GM12892 (cell line): ENCODE measurements around the gene SLC4A2.

Experiments
- POLR2A ChIP-seq: IDR thresholded peaks from 2 replicates; pipeline ENCODE4 v1.6.1; 2011; ENCODE audit warnings: low read depth, low read length, control low read depth
- POLR2AphosphoS5 ChIP-seq: IDR thresholded peaks from 2 replicates; pipeline ENCODE4 v1.6.1; 2011; ENCODE audit warnings: low read depth, low read length, control low read depth
- TAF1 ChIP-seq: IDR thresholded peaks from 2 replicates; pipeline ENCODE4 v1.6.1; 2011; ENCODE audit warnings: low read depth, mild to moderate bottlenecking, control low read depth, low read length, borderline replicate concordance

DNA sequence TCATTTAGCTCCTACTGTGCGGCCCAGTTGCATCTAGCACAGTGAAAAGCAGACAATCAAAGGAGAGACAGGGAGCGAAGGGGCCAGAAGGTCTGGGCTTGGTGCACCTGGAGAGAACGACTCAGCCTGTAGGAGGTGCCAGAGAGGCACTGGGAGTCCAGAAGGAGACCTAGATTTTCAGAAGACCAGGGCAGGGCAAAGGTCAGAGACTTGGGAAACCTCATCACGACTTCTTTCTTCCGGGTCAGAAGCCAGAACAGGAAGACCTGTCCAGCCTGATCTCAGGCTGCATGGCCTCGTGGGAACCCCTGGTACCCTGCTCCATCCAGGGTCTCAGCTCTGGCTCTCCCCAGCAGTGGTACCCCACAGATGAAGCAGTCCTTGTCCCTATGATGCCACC lies 32.0 kb downstream of the SLC4A2 start:
- no peak for TF ChIP-seq POLR2A
- TF ChIP-seq POLR2AphosphoS5, result no peak
- TF ChIP-seq TAF1, result no peak
